Hepatocyte (in vitro differentiated cells): ENCODE results near the gene APBB1IP. TPM values are rescaled to one million over a fixed set of nuclear protein-coding genes. Genes with fewer than 3 reads are reported as not detected.
"Not testable (repeated sequence)": the region's sequence is repeated elsewhere in the genome, so short reads cannot be mapped to it uniquely, and the experiment has no call there.

Source experiments
- DNase-seq: peaks from one replicate; pipeline ENCODE4 v3.0.0-alpha.2; 2016; ENCODE audit warnings: low spot score
- H2AFZ ChIP-seq: fragments of 200-600 bp; sonication (generic); 2 replicates; pipeline ENCODE4 v1.6.0; 2016; ENCODE audit warnings: antibody characterized with exemption, mild to moderate bottlenecking
- H3K27ac ChIP-seq: fragments of 200-600 bp; sonication (generic); 2 replicates; pipeline ENCODE4 v1.5.1; 2016; ENCODE audit warnings: mild to moderate bottlenecking
- H3K27me3 ChIP-seq: fragments of 200-600 bp; sonication (generic); 2 replicates; pipeline ENCODE4 v1.6.1; 2016
- H3K36me3 ChIP-seq: fragments of 200-600 bp; sonication (generic); replicated peaks from 2 replicates; pipeline ENCODE4 v1.5.1; 2016; ENCODE audit warnings: low read depth; ENCODE audit not compliant: insufficient read depth
- H3K4me1 ChIP-seq: fragments of 200-600 bp; sonication (generic); 2 replicates; pipeline ENCODE4 v1.5.1; 2016; ENCODE audit warnings: mild to moderate bottlenecking, moderate library complexity; ENCODE audit not compliant: insufficient read depth
- H3K4me2 ChIP-seq: fragments of 200-600 bp; sonication (generic); 2 replicates; pipeline ENCODE4 v1.6.0; 2016
- H3K4me3 ChIP-seq: fragments of 200-600 bp; sonication (generic); 2 replicates; pipeline ENCODE4 v1.5.1; 2016; ENCODE audit warnings: mild to moderate bottlenecking
- H3K79me2 ChIP-seq: fragments of 200-600 bp; sonication (generic); 2 replicates; pipeline ENCODE4 v1.6.0; 2017; ENCODE audit warnings: mild to moderate bottlenecking
- H3K9me2 ChIP-seq: fragments of 200-600 bp; sonication (generic); replicated peaks from 2 replicates; pipeline ENCODE4 v1.6.0; 2017; ENCODE audit warnings: mild to moderate bottlenecking; ENCODE audit not compliant: insufficient read depth
- H3K9me3 ChIP-seq: fragments of 200-600 bp; sonication (generic); 2 replicates; pipeline ENCODE4 v1.5.1; 2016; ENCODE audit warnings: low read depth, mild to moderate bottlenecking
- H4K20me1 ChIP-seq: fragments of 200-600 bp; sonication (generic); 2 replicates; pipeline ENCODE4 v1.6.0; 2016; ENCODE audit warnings: mild to moderate bottlenecking; ENCODE audit not compliant: insufficient read depth, poor library complexity, severe bottlenecking
- EZH2 ChIP-seq: fragments of 200-600 bp; sonication (generic); IDR thresholded peaks from 2 replicates; pipeline ENCODE4 v1.6.1; 2016; ENCODE audit warnings: antibody characterized with exemption, mild to moderate bottlenecking, borderline replicate concordance
- EZH2phosphoT487 ChIP-seq: fragments of 200-600 bp; sonication (generic); IDR thresholded peaks from one replicate; pipeline ENCODE4 v1.6.1; 2018; ENCODE audit warnings: antibody characterized with exemption, mild to moderate bottlenecking, low read depth, moderate library complexity; ENCODE audit not compliant: unreplicated experiment, severe bottlenecking
- WGBS: methylation state at CpG from one replicate; pipeline ENCODE4 v1.1.6; 2016; ENCODE audit warnings: low lambda C conversion rate; ENCODE audit errors: missing lambda C conversion rate; 5-methylcytosine and 5-hydroxymethylcytosine counted together
- polyA plus RNA-seq: library from polyadenylated mRNA; unstranded; fragments of >200 nt; fragmentation: Nextera tagmentation; extraction: Ambion mirVana; gene quantifications from 2 replicates; pipeline ENCODE4 v1.2.1, GENCODE V29; 2016
- total RNA-seq: library from RNA; depleted of rRNA; stranded (reverse); fragments of >200 nt; gene quantifications from 2 replicates; pipeline ENCODE4 v1.2.3, GENCODE V29; 2014
- TF ChIP-seq, protein P1 (sequence below): fragments of 200-600 bp; sonication (generic); IDR thresholded peaks from 2 replicates; pipeline ENCODE4 v1.5.1; 2016; ENCODE audit warnings: antibody characterized with exemption, mild to moderate bottlenecking; ENCODE audit not compliant: poor library complexity

APBB1IP gene
- total and polyA plus RNA-seq, 2 experiments from 2014 or later, result 1.1 to 1.8 TPM

GRCh38 chr10:26499426-26499825 is 61.3 kb downstream of the APBB1IP start:
- Histone ChIP-seq H3K36me3 (no peaks in the 10 kb centered on the region), H3K4me1 (no peaks in the 10 kb centered on the region), H4K20me1 (no peaks in the 10 kb centered on the region), H3K27me3 (no peaks in the 10 kb centered on the region), H2AFZ (no peak overlapping the region), H3K79me2 (no peaks in the 10 kb centered on the region), H3K9me3 (no peaks in the 10 kb centered on the region), H3K4me2 (no peak overlapping the region), H3K27ac (no peak overlapping the region), H3K9me2 (no peaks in the 10 kb centered on the region), H3K4me3 (no peak overlapping the region)
- TF ChIP-seq EZH2, result no peak
- DNase-seq, result no peak

- Histone ChIP-seq H2AFZ (no peak overlapping the region), H4K20me1 (no peaks in the 10 kb centered on the region), H3K9me2 (no peaks in the 10 kb centered on the region), H3K27ac (no peak overlapping the region), H3K4me2 (no peak overlapping the region), H3K79me2 (no peaks in the 10 kb centered on the region), H3K27me3 (no peaks in the 10 kb centered on the region), H3K36me3 (no peaks in the 10 kb centered on the region), H3K9me3 (no peaks in the 10 kb centered on the region), H3K4me3 (no peak overlapping the region), H3K4me1 (no peaks in the 10 kb centered on the region)
- TF ChIP-seq, protein P1, sequence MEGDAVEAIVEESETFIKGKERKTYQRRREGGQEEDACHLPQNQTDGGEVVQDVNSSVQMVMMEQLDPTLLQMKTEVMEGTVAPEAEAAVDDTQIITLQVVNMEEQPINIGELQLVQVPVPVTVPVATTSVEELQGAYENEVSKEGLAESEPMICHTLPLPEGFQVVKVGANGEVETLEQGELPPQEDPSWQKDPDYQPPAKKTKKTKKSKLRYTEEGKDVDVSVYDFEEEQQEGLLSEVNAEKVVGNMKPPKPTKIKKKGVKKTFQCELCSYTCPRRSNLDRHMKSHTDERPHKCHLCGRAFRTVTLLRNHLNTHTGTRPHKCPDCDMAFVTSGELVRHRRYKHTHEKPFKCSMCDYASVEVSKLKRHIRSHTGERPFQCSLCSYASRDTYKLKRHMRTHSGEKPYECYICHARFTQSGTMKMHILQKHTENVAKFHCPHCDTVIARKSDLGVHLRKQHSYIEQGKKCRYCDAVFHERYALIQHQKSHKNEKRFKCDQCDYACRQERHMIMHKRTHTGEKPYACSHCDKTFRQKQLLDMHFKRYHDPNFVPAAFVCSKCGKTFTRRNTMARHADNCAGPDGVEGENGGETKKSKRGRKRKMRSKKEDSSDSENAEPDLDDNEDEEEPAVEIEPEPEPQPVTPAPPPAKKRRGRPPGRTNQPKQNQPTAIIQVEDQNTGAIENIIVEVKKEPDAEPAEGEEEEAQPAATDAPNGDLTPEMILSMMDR, result no peak
- TF ChIP-seq EZH2, result no peak
- WGBS, result 96% methylated on average over 6 of the region's 6 CpGs
- no peak for DNase-seq
Measured at GRCh38 chr10:26502986-26503385, 64.8 kb downstream of the APBB1IP start.

- Histone ChIP-seq H4K20me1 (no peaks in the 10 kb centered on the region), H2AFZ (no peak overlapping the region), H3K9me3 (no peaks in the 10 kb centered on the region), H3K4me3 (no peak overlapping the region), H3K27me3 (no peaks in the 10 kb centered on the region), H3K4me2 (no peak overlapping the region), H3K9me2 (no peaks in the 10 kb centered on the region), H3K79me2 (no peaks in the 10 kb centered on the region), H3K4me1 (no peaks in the 10 kb centered on the region), H3K27ac (no peak overlapping the region), H3K36me3 (no peaks in the 10 kb centered on the region)
- TF ChIP-seq, protein P1, result no peak
- TF ChIP-seq EZH2phosphoT487, result no peak
- no peak for TF ChIP-seq EZH2
- 54% methylated on average over 3 of the region's 3 CpGs for WGBS
- DNase-seq, result no peak
Measured at GRCh38 chr10:26503911-26504310, 65.8 kb downstream of the APBB1IP start.

DNA sequence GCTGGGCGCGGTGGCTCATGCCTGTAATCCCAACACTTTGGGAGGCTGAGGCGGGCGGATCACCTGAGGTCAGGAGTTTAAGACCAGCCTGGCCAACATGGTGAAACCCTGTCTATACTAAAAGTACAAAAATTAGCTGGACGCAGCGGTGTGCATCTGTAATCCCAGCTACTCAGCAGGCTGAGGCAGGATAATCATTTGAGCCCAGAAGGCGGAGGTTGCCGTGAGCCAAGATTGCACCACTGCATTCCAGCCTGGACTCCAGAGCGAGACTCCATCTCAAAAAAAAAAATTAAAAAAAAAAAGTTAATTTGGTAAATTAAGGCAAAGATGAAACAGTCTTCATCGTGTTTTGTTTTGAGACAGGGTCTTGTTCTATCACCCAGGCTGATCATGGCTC is 66.3 kb downstream of the APBB1IP start:
- 89% methylated on average over 10 of the region's 10 CpGs for WGBS
- H3K36me3 ChIP-seq, H3K27me3 ChIP-seq: not testable (repeated sequence)

GRCh38 chr10:26505491-26505890 is 67.3 kb downstream of the APBB1IP start:
- Histone ChIP-seq H3K27me3 (no peaks in the 10 kb centered on the region), H4K20me1 (no peaks in the 10 kb centered on the region), H3K27ac (no peak overlapping the region), H3K4me3 (no peak overlapping the region), H3K9me2 (no peaks in the 10 kb centered on the region), H3K9me3 (no peaks in the 10 kb centered on the region), H3K36me3 (no peaks in the 10 kb centered on the region), H2AFZ (no peak overlapping the region), H3K4me2 (no peak overlapping the region), H3K4me1 (no peaks in the 10 kb centered on the region), H3K79me2 (no peaks in the 10 kb centered on the region)
- WGBS, result 95% methylated on average over 5 of the region's 5 CpGs
- TF ChIP-seq EZH2 (no peak), EZH2phosphoT487 (no peak)
- DNase-seq, result no peak

More for the DNA sequence above, 66.3 kb downstream of the APBB1IP start:
- not testable (repeated sequence) for H4K20me1 ChIP-seq, H3K4me2 ChIP-seq, H3K27ac ChIP-seq, H2AFZ ChIP-seq, DNase-seq, H3K79me2 ChIP-seq, H3K4me3 ChIP-seq, H3K9me2 ChIP-seq, H3K4me1 ChIP-seq, H3K9me3 ChIP-seq
